HG03575 (cell line): ENCODE data around the gene CKB.

Source experiments
- ATAC-seq: cut with Tn5 transposase; IDR thresholded peaks from one replicate; pipeline ENCODE4 v1.9.1; 2021; ENCODE audit not compliant: unreplicated experiment, insufficient number of reproducible peaks, low FRiP score; ENCODE audit errors: extremely low read depth

The CKB gene

DNA sequence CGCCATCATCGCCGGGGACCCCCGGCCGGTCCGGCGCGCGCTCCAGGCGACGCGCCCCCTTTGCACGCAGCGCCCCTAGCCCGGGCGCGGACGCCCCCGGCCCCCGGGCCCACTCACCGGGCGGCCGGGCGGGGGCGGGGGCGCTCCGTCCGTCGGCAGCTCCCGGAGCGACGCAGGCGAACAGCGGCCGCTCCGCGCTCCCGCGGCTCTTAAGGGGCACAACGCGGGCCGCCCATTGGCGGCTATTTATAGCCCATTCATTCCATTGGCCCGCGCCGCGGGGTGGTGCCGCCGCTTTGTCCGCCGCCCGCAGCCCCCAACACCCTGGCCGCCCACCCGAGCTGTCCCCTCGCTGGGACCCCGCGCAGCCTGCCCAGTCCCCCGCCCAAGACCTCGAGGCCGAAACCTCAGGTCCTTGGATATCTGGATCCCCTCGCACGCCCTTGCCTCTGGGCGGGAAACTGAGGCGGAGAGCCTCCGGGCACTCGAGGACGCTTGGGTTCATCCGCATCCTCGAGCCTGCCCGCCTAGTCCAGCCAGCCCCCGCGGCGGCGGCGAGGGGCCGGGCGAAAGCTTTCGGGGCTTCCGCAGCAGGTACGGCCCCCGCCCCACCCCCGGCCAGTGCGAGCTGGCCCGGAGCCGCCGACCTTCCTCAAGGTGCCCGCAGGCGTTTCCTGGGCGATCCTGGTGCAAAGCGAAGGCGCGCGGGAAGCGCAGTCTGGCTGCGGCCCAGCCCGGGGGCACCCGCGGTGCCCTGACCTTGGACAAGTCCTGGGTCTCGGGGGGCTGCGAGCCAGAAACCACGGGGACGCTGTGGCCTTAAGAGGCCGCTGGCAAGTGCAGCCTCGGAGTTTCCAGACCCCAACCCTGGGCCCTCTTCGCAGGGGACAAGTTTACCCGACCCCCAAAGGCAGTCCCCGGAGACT lies at the start of gene CKB:
TSS of gene CKB (minus strand) at position 182 of the 926 bp plus-strand sequence. CDS start 337 bp downstream, outside the sequence.
- ATAC-seq, result no peak

GRCh38 chr14:103569408-103569807 lies 46.8 kb upstream of the CKB start:
- ATAC-seq, result no peak

GRCh38 chr14:103568952-103569351 lies 46.3 kb upstream of the CKB start:
- no peak for ATAC-seq

- no peak for ATAC-seq
Observed at GRCh38 chr14:103563844-103564505, 41.3 kb upstream of the CKB start.

DNA sequence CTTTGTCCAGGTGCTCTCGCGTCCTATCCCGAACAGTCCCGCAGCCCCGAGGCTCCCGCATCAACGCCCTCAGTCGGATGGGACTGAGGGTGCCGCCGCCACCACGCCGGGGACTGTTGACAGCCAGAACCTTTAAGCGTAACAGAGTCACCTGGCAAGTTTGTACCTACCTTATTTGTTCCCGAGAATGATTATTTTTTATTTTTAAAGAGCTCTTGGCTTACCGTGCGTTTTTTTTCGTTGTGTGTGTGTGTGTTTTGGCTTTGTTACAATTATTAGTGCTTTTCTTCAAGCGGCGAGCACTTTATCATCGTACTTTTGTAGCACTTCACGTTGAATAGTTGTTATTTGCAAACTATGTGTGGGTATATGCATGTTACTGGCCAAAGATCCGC lies 40.6 kb upstream of the CKB start:
- ATAC-seq, result no peak

- no peak for ATAC-seq
Observed at GRCh38 chr14:103562429-103563225, 40.0 kb upstream of the CKB start, which contains the start of the genes BAG5 and COA8. BAG5 (minus strand) TSS chr14:103562657; CDS start chr14:103561164, 1,493 bp downstream. COA8 (plus strand) TSS chr14:103562960; CDS start chr14:103563002, 42 bp downstream.

- no peak for ATAC-seq
Observed at GRCh38 chr14:103562179-103562428, 39.5 kb upstream of the CKB start.

DNA sequence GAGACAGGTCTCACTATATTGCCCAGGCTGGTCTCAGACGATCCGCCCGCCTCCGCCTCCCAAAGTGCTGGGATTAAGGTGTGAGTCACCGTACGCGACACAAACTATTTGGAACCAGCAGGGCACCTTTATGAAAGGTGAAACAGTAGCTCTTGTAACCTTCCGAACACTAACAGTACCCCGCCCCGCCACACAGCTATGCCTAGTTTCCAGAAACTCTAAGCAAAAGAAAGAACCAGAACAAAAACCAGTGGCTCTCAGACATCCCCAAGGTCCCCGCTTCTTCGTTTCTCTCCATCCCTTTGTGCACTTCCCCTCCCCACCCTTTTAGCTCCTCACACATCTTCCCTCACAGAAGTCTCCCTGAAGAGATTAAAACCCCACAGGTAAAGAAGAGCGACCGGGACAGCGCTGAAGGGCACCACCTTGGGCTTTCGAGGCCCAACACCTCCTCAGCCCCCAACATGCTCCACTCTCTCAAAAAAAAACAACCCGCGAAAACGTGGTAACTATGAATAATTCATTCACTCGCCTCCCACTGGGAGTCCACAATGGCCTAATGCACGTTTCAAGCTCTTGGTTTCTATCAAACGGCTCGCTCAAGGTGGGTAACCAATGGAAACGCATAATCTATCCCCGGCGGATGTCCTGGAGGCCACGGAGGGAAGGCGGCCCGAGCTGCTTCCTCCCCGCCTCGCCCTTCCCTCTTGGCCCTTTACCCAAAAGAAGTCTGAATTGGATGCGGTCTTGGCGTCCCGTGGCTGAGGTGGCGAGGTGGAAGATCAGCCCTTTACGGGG lies 39.0 kb upstream of the CKB start:
- ATAC-seq, result no peak

GRCh38 chr14:103560691-103561090 lies 38.1 kb upstream of the CKB start:
- no peak for ATAC-seq

GRCh38 chr14:103559766-103560165 lies 37.1 kb upstream of the CKB start:
- ATAC-seq, result no peak

DNA sequence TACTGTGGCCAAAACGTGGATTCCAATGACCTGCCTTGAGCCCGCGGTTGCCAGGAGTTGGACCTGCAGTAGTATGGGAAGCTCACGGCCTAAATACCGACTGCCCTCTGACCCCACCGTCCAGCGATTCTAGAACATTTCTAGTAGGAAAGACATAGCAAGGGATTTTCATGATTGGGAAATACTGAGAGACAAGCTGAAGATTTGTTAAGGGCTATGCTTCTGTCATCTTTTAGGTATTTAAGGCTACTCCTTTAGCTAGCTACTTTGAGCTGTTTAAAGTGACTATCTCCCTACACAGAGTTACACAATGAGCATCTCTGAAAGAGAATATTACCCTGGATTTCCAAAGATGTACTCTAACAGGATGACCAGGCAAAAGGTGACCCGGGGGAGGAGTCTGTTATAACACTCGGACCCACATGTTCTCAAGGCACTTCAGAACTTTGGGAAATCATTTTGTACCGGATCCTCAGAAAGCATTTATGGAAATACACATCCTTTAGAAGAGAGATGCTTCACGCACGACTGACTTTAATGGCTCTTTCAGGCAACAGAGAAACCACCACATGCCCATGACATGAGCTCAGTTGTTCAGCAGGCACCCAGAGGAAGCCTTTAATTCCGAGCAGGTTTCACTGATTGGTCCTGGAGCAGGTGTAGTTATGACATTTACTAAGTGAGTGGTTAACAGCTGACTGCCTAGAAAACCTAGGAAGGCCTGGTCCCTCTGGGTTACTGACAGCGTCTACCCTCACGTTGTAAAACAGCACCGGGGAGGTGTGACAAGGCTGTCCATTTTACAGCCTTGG lies 35.6 kb upstream of the CKB start:
- no peak for ATAC-seq

DNA sequence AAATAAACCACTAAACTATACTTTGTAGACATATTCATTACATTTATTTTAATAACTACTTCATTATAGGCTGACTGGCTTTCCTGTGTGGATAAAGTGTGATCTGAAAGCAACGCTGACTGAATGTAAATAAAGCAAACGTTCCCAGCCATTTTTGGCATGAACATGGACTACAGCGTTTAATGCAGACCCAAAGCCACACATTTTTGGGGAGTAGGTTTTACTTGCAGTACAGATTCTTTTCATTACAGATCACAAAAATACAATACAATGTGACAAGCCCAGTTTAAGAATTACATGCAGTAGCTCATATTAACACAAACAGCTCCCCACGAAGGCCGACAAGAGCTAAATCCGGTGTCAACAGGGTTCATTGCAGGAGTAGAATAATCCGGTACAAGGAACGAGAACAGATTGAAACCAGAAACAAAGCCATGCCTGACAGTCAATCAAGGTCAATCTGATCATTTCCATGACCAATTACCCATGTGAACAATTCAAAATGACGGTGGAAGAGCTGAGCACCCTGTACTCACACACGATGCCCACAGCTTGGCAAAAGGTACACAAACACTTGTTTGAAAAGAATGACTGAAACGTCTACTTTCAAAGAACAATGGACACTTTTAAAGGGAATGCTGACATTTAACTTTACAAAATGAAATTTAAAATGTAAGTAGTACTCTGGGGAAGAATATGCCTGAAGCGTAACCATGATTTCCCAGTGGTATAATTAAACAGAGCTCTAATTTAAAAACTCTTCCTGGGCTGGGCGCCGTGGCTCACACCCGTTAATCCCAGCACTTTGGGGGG lies 34.5 kb upstream of the CKB start:
- ATAC-seq, result no peak

GRCh38 chr14:103555559-103556337 lies 33.1 kb upstream of the CKB start:
- no peak for ATAC-seq

- ATAC-seq, result no peak
Observed at GRCh38 chr14:103552846-103553210, 30.2 kb upstream of the CKB start.

- no peak for ATAC-seq
Observed at GRCh38 chr14:103552011-103552845, 29.6 kb upstream of the CKB start.

- no peak for ATAC-seq
Observed at GRCh38 chr14:103551338-103551762, 28.7 kb upstream of the CKB start.
